ENCODE data around the gene B4GALNT3.
"Not testable (repeated sequence)": the region's sequence is repeated elsewhere in the genome, so short reads cannot be mapped to it uniquely, and the experiment has no call there.

The B4GALNT3 gene

DNA sequence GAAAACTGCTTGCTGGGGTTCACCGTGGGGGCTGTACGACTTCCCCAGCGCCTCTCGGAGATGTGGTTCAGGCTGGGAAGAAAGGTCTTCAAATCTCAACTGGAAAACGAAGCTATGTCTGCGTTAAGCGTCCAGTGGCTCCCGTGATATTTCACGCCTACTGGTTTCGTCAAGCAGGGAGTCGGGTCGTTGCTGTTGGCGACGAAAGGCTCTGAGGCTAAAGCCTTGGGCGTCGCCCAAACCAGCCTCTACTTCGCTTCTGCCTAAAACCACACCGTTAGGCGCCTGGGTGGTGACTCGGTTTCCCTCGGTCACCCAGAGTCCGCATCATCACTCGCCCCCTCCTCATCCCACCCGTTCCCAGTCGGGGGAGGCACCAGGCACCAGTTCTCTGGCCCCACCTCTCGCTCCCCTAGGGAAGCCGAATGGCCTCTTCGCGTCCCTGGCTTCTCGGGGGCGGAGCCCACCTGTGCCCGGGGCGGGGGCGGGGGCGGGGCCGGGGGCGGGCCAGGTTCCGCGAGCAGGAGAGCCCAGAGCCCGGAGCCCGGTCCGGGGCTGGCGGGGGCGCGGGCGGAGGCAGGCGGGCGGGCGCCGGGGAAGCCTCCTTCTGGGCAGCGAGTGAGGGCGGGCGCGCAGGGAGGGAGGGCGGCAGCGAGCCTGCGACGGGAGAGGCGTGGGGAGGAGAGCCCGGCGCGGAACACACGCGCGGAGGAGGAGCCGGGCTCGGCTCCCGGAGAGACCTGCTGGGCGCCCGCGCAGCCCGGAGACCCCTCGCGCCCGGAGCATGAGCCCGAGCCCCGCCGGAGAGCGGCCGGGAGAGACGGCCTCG, at the start of gene B4GALNT3:
Gene B4GALNT3, plus strand, starts transcription at position 510 of the 829 bp plus-strand sequence. CDS start 438 bp downstream, outside the sequence.
- no peak for DNase-seq (ENCODE audit: low read depth)

DNA sequence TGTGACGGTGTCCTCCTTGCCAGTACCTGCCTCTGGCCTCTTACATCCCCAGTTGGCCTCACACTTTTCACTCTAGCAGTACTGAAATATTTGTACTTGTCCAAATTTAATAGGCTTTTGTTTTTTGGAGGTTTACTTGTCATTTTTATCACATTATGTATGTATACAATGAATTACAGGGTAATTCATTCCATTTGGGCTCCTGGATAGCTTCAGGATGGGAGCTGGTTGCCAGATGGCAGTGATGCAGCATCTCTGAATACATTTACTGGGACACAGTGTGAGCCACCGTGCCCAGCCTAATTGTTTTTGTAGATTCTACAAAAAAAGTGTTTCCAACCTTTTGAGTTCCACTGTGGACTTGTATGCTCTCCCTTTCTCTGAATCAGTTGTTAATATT, 44.9 kb upstream of the B4GALNT3 start:
- DNase-seq (ENCODE audit: low read depth): no peak

DNA sequence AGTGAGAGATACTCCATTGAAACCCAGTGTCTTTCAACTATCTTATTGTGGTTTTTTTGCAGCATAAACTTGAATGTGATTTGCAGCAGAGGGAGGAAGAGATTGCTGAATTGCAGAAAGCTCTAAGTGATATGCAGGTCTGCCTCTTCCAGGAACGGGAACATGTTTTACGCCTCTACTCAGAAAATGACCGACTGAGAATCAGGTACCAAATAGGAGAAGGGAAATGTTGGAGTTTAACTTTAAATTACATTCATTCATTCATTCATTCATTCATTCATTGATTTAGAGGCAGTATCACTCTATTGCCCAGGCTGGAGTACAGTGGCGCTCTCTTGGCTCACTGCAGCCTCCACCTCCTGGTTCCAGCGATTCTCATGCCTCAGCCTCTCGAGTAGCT, 41.3 kb upstream of the B4GALNT3 start:
- no peak for DNase-seq (ENCODE audit: low read depth)

DNA sequence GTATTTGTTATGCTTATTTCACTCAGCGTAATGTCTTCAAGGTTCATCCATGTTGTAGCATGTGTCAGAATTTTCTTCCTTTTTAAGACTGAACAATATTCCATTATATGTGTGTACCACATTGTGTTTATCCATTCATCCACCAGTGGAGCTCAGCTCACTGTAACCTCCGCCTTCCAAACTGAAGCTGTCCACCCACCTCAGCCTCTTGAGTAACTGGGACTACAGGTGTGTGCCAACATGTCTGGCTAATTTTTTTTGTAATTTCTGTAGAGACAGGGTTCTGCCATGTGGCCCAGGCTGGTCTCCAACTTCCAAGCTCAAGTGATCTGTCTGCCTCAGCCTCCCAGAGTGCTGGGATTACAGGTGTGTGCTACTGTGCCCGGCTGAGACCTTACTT, 37.2 kb upstream of the B4GALNT3 start:
- no peak for DNase-seq (ENCODE audit: low read depth)

DNA sequence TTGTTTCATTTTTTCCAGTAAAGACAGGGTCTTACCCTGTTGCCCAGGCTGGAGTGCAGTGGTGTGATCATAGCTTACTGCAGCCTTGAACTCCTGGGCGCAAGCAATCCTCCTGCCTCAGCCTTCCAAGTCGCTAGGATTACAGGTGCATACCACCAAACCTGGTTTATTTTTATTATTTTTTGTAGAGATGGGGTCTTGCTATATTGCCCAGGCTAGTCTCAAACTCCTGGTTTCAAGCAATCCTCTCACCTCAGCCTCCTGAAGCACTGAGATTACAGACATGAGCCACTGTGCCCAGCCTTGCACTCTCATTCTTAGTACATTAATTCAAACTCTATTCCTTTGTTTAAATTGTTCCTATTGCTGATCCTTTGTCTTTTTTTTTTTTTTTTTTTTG, 24.0 kb upstream of the B4GALNT3 start:
- DNase-seq (ENCODE audit: low read depth): not testable (repeated sequence)

DNA sequence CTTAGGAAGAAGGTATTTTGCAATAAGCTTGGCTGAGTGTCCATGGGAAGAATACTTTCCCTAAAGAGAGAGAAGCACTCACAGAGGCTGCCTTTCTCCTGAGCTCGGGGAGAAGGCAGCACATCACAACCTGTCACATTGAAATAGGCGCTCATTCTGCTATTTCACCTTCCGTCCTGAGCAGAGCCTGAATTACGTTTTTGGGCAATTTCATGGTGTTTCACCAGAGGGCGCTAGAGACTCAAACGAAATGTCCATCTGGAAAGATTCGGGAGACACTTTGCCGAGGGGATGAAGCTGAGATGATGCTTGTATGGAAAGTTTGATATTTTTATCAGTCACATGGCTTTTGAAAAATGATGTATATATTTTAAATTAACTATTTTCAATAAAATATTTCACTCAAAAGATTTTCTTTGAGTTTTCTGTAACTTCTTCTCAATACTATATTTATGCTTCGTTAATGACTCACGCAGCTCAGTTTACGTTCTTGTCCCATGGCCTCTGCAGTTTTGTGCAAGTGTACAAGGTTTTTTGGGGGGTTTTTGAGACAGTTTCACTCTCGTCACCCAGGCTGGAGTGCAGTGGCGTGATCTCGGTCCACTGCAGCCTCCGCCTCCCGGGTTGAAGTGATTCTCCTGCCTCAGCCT, 17.4 kb upstream of the B4GALNT3 start:
- DNase-seq (ENCODE audit: low read depth): no peak

DNA sequence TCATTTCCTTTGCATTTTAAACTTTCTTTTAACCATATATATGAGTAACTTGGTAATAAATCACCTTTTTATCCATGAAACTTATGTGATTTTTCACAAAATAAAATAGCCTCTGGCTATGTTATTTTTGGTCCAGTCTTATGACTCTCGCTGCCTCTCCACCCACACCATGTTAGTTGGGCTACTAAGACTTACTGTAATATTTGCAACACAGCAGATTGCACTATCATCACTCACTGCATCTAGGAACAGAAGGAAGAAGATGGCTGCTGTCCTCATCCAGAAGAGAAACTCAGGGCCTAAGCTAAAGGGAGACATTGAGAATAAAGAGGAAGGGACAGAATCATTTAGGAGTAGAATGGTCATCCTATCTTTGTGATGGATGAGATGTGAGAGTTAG, 12.6 kb upstream of the B4GALNT3 start:
- DNase-seq (ENCODE audit: low read depth): no peak

DNA sequence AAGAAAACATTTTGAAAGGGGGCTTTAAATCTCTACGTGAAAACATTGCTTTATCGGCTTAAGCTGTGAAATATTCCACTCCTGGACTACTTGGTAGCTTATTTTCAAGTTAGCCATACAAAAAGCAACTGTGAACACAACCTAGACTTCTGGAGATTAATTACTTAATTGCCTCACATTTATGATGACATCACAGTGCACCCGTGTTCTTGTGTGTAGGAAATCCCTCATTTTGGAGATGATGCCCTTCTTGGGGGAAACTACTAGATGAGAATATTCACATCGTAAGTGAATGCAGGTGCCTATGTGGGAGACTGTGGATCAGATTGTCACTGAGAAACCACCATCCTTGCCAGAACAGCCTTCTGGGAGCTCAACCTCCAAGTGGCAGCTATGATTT, 10.5 kb upstream of the B4GALNT3 start:
- no peak for DNase-seq (ENCODE audit: low read depth)

DNA sequence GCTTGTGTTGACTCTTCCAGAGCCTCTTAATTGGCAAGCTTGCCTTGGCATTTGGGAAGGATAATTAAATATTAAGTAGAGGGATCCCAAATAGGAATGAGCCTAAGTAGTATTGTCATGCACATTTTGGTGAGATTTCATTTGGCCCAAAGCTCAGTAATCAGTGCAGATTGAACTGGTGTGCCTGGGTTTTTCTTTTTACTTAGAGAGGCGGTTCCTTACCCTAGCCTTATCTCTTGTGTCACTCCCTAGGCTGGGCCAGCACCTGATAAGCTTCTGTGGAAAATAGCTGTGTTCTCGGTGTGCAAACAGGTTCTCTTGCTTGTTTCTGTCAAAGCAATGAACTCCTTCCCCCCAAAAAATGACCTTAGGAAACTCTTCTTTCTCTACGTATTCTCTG, 9.3 kb upstream of the B4GALNT3 start:
- DNase-seq (ENCODE audit: low read depth): no peak

DNA sequence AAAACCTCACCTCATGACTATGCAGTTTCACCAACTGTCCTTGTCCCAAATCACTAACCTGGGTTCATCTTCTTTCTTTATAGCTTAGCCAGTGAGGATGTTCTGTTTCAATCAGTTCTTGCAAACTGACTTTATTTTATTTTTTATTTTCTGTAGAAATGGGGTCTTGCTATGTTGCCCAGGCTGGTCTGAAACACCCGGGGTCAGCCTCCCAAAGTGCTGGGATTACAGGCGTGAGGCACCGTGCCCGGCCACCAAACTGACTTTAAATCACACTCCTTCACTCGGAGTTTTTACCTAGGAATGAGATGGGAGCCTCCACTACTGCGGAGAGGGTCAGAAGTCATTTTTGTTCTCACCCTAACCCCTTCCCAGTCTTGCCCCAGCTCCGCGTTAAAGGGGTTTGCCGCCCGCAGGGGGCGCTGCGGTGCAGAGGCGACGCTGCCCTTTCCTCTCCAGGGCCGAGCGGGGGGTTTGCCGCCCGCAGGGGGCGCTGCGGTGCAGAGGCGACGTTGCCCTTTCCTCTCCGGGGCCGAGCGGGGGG, 7.0 kb upstream of the B4GALNT3 start:
- DNase-seq (ENCODE audit: low read depth): no peak

DNA sequence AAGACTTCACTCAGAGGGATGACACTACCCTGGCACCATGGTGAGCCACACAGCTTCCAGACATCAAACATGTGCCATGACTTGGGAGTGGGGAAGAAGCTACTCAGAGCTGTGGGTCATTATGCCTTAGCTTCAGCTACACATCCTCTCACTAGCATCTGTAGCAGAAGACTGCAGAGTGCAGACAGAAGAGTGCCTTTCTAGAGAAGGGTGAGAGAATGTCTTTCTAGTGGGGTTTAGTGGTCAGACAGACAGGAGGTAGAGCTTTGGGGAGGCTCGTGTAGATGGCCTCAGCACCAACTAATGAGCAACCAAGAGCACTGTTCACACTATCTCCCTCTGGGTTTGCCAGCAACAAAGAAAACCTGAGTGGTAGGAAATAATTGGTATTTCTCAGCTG, 4.9 kb upstream of the B4GALNT3 start:
- no peak for DNase-seq (ENCODE audit: low read depth)

DNA sequence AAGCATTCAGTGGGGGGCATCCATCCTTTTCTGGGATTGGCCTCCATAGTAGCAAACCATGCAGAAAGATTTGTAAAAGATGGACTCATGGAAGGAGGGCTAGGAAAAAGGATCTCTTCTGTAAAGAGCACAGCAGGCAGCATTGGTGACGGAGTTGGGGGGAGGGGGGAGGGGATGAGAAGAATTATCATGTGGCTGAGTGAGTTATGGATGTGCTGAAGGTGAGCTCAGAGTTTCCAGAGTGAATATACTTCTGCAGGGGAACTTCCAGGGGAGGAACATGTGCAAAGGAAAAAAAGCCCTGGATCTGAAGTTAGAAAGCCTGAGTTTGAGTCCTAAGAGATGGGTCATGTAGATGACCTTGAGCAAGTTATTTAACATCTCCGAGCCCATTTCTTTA, 3.9 kb upstream of the B4GALNT3 start:
- DNase-seq (ENCODE audit: low read depth): no peak

DNA sequence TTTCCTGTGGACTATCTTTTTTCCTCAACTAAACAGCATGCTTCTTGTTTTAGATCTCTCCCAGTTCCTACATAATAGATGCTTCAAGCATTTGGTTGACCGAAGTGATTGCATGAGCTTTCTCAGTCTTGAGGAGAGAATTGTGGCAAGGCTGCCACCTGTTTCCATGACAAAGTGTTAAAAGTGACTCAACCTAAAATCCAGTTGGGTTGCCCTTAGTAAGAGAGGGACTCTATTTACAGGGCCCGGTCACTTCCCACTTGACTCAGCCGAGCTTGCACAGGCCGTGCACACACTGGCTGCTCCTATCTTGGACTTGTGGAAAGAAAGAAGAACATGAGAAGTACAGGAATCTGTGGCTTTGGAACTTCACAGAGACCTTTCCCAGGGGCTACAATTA, 2.1 kb upstream of the B4GALNT3 start:
- DNase-seq (ENCODE audit: low read depth): no peak

DNA sequence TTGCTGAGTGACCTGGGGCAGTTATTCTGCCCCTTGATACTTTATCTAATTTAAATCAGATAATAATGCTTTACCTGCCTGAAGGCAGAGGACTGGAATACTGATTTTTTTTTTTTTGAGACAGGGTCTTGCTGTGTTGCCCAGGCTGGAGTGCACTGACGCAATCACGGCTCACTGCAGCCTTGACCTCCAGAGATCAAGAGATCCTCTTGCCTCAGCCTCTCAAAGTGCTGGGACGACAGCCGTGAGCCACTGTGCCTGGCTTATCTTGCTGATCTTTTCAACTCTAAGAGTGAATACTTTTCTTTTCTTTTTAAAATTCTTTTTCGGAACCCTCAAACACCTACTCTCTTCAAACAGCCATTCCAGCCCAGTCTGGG, 699 bp upstream of the B4GALNT3 start:
- DNase-seq (ENCODE audit: low read depth): no peak

DNA sequence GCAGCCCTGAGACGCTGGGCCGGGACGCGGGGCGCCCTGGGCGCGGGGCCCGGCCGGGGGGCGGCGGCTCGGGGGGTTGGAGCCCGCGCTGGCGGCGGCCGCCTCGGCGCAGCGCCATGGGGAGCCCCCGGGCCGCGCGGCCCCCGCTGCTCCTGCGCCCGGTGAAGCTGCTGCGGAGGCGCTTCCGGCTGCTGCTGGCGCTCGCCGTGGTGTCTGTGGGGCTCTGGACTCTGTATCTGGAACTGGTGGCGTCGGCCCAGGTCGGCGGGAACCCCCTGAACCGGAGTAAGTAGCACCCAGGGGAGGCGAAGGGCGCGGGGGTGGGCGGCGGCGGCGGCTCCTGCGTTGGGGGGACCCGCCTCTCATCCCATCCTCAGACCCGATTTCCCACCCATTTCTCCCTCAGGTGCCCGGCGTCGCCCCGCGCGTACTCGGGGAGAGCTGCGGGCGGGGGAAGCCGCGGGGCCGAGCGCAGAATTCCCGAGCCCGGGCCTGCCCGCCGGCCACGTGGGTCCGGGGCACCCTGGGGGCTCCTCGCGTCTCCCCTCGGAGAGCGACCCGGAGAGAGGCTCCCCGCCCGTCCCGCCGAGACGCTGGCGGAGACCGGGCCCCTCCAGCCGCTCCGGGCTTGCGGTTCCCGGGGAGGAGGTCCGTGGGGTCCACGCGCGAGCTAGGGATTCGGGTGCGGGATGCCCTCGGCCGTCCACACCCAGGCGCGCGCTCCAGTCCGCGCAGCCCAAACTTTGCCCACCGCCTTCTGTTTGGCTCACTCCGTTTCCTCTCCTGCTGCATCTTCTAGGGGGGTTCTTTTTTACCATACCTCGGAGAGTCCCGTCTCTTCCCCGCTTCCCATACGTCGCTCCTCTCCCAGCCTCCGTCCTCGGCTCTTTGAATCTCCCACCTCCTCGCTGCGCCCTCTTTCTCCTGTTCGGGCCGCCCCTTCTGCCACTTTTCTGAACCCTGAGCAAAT, 807 bp downstream of the B4GALNT3 start:
- no peak for DNase-seq (ENCODE audit: low read depth)

DNA sequence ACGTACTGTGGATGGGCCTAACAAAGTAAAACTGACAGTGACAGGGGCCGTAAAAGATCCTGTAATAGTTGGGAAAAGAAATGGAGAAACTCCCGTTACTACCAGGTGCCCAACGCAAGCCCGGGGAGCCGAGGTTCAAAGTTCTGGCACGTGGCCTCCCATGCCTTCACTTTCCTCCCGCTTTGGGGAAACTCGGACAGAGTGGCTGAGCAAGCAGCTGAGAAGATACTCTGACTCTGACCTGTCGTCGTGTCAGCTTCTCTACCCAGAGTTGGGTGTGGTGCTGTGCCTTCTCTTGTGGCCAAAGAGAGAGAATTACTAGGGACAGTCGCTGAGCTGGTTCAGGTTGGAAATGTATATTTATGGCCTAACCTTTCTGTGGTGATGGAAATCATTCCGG, 1.7 kb downstream of the B4GALNT3 start:
- DNase-seq (ENCODE audit: low read depth): no peak

DNA sequence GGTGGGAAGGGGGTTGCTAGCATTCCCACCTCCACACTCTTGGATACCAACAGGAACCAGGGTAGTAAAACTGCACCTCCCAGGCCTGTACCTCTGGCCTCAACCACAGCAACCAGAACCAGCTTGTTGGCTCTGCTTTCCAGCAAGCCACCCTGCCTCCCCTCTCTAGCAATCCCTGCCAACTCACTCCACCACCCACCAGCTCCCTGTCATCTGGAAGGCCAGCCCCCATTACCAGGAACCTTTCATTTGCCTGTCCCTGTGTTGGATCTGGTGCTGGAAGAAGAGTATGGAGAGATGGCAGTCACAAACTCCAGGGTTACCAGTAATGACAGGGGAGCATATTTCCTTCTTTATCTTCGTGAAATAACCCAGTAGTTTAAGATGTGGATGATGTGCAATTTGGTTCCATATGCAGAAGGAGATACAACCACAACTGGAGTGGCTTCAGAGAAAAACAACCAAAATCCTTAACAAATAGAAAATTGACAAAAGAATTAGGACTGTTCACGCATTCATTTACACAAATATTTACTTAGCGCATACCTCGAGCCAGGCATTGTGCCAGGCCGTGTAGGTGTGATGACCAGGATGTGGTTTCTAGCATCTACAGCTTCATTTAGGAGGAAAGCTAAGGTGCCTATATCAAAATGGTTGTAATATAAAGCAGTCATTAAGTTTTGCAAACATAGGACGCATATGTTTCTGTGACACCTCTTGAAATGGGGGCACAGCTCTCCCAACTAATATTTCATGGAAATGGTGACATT, 3.4 kb downstream of the B4GALNT3 start:
- no peak for DNase-seq (ENCODE audit: low read depth)

DNA sequence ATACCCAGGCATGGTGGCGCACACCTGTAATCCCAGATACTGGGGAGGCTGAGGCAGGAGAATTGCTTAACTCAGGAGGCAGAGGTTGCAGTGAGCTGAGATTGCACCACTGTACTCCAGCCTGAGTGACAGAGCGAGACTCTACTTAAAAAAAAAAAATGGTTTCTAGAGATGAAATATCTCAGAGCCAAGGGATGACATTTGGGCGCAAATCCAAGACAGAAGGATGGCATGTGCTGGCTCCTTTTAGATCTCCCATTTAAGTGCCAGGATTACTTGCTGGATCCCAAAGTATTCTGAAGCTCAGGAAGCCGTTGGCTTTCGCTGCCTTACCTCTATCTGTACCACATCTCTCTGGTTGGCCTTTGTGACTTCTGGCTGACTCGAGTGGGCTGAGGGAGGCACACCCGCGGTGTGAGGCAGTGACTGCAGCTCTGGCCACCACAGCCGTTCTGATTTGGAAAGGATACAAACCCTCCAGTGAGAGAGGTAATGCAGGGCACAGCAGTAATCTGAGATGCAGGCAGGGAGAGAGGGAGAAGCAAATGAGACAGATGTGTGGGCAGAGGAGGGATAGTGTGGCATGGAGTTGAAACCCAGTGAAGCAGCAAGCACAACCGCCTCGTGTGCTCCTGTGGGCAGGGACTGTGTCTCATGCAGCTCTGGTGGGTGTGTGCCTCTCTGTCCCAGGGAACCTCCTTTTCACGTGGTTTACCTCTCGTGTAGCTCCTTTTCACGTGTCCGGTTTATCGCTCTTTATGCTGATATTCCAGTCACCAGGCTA, 4.9 kb downstream of the B4GALNT3 start:
- DNase-seq (ENCODE audit: low read depth): no peak

DNA sequence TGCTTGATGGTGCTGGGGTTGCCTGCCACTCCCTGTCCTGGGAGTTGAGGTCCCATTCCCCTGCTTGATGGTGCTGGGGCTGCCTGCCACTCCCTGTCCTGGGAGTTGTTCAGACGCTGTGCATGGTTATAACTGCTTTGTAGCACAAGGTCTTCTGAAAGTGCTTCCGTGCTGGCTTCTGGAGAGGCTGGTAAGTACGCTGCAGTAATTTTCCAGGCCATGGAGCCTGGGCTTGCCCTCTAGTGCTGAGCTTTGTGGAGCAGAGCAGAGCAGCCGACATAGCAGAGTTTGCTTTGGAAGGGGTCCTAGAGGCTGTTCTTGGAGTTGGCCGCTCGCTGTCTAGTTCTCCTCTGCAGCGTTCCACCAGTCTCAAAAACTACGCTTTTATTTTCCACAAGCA, 6.3 kb downstream of the B4GALNT3 start:
- no peak for DNase-seq (ENCODE audit: low read depth)

DNA sequence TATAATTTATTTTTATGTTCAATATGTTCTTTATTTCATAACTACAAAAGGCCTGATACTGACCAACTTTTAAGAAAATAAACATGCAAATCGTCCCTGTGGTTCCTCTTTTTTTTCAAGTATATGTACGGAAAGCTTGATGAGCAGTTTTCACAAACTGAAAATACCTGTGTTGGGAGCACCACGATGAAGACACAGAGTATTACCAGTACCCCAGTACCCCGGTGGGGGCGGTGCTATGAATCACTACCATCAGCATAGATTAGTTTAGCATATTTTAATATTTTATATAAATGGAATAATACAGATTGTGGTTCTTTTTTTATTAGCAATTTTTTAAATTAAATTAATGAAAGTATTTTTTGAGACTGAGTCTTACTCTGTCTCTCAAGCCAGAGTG, 7.0 kb downstream of the B4GALNT3 start:
- no peak for DNase-seq (ENCODE audit: low read depth)

DNA sequence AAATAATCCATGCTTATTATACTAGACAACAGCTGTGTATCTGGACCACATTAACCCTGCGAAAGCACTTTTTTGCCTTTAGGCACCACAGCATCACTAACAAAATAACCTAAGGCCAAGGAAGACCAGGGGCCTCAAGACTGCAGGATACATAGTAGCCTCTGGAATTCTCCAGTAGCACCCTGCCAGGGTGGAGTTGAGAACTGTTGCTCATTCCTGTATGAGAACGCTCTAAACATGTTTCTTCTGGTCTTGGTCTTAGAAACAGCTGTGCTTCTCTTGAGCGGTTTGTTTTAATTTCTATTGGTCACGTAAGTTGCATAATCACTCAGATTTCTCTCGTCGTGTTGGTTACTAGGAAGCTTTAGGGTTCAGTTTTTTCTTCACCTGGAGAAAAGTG, 7.9 kb downstream of the B4GALNT3 start:
- DNase-seq (ENCODE audit: low read depth): no peak

All from GM04503 (cell line).